ENCODE results near the gene BARD1. TPM values are rescaled to one million over a fixed set of nuclear protein-coding genes. Genes with fewer than 3 reads are reported as not detected.

Gene BARD1
- total RNA-seq, result 10 to 100 TPM; 44.6 to 71.6 TPM

DNA sequence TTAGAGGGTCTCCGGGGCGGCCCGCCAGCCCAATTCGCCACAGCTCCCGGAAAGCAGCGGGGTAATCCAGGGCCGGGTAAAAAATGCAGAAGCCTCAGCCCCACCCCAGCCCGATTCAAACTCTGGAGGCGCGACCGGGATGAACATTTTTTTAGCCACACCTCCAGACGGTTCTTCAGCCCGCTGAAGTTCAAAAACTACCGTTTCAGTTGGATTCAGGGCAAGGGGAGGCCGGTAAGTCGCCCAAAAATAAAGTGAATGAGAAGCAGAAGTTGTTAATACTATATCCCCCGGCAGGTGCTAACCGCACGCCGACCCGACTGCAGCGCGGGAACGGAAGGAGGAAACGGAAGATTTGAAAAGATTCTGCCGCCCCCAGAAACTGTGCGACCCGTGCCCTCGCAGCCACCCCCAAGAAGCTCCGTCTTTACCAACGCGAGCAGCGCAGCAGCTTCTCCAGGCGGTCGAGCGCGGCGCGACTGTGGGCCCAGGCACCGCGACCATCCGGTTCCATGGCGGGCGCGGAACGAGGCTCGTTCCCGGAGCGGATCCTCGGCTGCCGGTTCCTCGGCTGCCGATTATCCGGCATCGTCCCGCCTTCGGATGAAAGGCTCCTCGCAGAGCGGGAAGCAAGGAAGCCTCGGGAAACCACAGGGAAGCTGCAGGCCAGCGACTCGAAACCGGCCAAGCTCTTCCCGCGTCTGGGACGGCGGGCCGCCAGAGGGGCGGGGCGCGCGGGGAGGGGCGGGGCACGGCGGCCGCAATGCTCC is at the start of gene BARD1:
Gene BARD1, minus strand, starts transcription at position 703 of the 770 bp plus-strand sequence. Its CDS starts 114 bp downstream, at position 589.
- DNase-seq (peak; percentile 76), ATAC-seq (peak; percentile 35)
- H3K27ac Mint-ChIP-seq, result peak within 1 kb of the TSS; percentile 99
- H3K27me3 Mint-ChIP-seq, result no peaks in the 10 kb centered on the region
- H3K4me3 Mint-ChIP-seq, result peak within 1 kb of the TSS; percentile 95
- H3K36me3 Mint-ChIP-seq, result peaks cover 27% of the 10 kb centered on the region
- CTCF ChIA-PET, result interaction anchor here (0.6 kb wide), 1 partner anchor 17 kb away, joined by 3 read pairs; no protein-coding TSS in a partner anchor
- no peaks in the 10 kb centered on the region for H3K9me3 Mint-ChIP-seq (ENCODE audit: low read depth)
- peaks cover 37% of the 10 kb centered on the region for H3K4me1 Mint-ChIP-seq

DNA sequence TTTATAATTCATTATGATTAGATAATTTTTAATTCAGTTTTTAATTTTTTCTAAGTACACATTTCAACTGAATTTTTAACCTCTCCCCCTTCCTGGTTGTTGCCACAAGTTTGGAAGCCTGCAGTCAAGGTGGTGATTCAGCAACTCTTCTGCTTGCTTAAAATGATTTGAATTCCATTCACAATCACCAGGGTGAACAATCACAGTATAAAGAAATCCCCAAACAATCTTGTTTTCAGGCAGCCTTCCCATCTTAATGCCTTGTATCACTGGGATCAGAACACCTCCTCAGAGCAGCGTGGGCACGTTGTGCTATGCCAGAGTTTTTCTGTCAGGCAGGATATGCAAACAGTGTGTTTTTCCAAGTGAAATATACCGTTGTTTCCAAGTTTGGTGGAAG is 46.7 kb upstream of the BARD1 start:
- DNase-seq (no peak), ATAC-seq (no peak)
- H3K27me3 Mint-ChIP-seq, result peaks cover 2% of the 10 kb centered on the region
- no peaks in the 10 kb centered on the region for H3K4me1 Mint-ChIP-seq
- CTCF ChIA-PET, result no interaction called here
- no peaks in the 10 kb centered on the region for H3K36me3 Mint-ChIP-seq
- peaks cover 2% of the 10 kb centered on the region for H3K9me3 Mint-ChIP-seq (ENCODE audit: low read depth)
- no peak overlapping the region for H3K27ac Mint-ChIP-seq
- H3K4me3 Mint-ChIP-seq, result no peak overlapping the region

DNA sequence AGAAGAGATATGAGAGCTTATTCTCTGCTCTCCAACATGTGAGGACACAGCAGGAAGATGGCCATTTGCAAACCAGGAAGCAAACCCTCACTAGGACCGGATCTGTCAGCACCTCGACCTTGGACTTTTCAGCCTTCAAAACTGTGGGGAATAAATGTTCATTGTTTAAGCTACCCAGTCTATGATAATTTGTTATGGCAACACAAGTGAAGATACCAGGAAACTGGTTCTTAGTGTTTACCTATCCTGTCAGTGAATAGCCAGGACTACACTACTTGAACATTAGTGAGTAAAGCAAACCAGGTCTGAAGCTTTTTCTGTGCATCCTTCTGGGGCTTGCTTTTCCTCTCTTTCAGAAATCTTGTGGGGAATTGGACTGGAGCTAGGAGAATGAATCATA is 44.4 kb upstream of the BARD1 start:
- no peaks in the 10 kb centered on the region for H3K36me3 Mint-ChIP-seq
- ATAC-seq, result no peak
- no peak overlapping the region for H3K4me3 Mint-ChIP-seq
- no peak overlapping the region for H3K27ac Mint-ChIP-seq
- H3K4me1 Mint-ChIP-seq, result no peaks in the 10 kb centered on the region
- CTCF ChIA-PET, result no interaction called here
- H3K9me3 Mint-ChIP-seq (ENCODE audit: low read depth), result no peaks in the 10 kb centered on the region
- peaks cover 2% of the 10 kb centered on the region for H3K27me3 Mint-ChIP-seq
- no peak for DNase-seq

DNA sequence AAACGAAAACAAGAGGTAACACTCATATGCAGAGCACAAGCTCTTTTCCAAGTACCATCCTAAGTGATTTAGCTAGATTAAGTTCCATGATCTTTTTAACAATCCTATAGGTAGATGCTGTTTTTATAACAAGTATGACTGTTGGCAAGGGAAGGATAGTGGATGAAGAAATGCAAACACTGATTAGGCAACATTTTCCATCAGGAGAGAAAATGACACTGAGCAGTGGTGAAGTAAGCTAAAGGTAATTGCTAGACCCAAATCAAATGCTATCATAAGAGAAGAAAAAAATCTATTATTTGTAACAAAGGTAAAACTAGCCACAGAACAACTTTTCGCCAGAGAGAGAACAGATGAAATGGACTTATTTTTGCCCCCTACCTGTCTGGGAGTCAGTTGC is 34.3 kb upstream of the BARD1 start:
- Mint-ChIP-seq H3K27ac (no peak overlapping the region), H3K4me3 (no peak overlapping the region), H3K36me3 (no peaks in the 10 kb centered on the region), H3K27me3 (no peaks in the 10 kb centered on the region), H3K9me3 (ENCODE audit: low read depth) (no peaks in the 10 kb centered on the region), H3K4me1 (no peaks in the 10 kb centered on the region)
- CTCF ChIA-PET, result no interaction called here
- DNase-seq (no peak), ATAC-seq (no peak)

DNA sequence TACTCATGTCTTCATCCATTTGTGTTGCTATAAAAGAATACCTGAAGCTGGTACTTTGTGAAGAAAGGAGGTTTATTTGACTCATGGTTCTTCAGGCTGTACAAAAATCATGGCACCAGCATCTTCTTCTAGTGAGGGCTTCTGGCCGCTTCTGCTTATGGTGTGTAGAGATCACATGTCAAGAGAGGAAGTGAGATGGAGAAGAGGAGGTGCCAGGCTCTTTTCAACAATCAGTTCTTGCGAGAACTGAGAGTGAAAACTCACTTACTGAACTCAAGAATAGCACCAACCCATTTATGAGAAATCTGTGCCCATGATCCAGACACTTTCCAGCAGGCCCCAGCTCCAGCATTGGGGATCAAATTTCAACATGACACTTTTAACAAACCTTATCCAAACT is 30.0 kb upstream of the BARD1 start:
- ATAC-seq (no peak), DNase-seq (no peak)
- CTCF ChIA-PET, result no interaction called here
- Mint-ChIP-seq H3K36me3 (no peaks in the 10 kb centered on the region), H3K4me1 (no peaks in the 10 kb centered on the region), H3K27me3 (no peaks in the 10 kb centered on the region), H3K9me3 (ENCODE audit: low read depth) (no peaks in the 10 kb centered on the region), H3K4me3 (no peak overlapping the region), H3K27ac (no peak overlapping the region)

DNA sequence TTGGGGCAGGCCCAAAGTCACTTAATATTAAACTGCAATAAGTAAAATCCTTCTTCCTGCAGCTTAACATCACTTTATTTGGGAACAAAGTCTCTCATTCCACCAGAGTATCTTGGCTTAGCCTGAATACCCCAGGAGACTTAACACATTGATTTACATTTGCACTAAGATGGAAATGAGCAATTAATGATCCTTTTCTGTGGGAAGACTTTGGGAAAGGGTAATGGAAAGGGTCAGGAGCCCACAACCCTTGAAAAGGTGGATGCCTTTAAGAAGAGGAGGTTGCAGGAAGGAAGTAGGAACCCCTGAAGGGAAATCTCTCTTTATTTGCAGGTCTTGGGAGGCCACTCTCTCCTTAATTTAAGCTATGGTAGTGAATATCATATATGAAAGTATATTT is 28.0 kb upstream of the BARD1 start:
- H3K4me1 Mint-ChIP-seq, result no peaks in the 10 kb centered on the region
- no peaks in the 10 kb centered on the region for H3K27me3 Mint-ChIP-seq
- DNase-seq, result no peak
- ATAC-seq, result no peak
- no peak overlapping the region for H3K27ac Mint-ChIP-seq
- H3K9me3 Mint-ChIP-seq (ENCODE audit: low read depth), result no peaks in the 10 kb centered on the region
- no peaks in the 10 kb centered on the region for H3K36me3 Mint-ChIP-seq
- H3K4me3 Mint-ChIP-seq, result no peak overlapping the region
- CTCF ChIA-PET, result no interaction called here

DNA sequence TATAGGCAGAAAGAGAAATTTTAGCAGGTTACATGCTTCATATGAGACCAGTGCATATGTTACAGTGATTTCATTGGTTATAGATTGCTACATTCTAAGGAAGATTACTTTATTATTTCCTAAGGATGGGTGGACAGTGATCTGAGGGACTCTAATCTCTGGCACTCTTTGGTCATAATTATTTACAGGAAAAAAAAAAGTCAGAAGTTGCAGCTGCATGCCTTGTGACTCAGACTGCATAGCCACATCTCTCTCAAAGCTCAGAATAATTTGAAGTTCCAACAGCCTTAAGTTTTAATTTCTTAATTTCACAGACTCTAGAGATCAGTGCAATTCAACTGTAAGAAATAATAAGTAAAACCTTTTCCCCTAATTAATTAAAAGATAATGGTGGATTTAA is 27.1 kb upstream of the BARD1 start:
- CTCF ChIA-PET, result no interaction called here
- Mint-ChIP-seq H3K27me3 (no peaks in the 10 kb centered on the region), H3K4me3 (no peak overlapping the region), H3K36me3 (no peaks in the 10 kb centered on the region), H3K27ac (no peak overlapping the region), H3K4me1 (no peaks in the 10 kb centered on the region), H3K9me3 (ENCODE audit: low read depth) (no peaks in the 10 kb centered on the region)
- ATAC-seq (no peak), DNase-seq (no peak)

DNA sequence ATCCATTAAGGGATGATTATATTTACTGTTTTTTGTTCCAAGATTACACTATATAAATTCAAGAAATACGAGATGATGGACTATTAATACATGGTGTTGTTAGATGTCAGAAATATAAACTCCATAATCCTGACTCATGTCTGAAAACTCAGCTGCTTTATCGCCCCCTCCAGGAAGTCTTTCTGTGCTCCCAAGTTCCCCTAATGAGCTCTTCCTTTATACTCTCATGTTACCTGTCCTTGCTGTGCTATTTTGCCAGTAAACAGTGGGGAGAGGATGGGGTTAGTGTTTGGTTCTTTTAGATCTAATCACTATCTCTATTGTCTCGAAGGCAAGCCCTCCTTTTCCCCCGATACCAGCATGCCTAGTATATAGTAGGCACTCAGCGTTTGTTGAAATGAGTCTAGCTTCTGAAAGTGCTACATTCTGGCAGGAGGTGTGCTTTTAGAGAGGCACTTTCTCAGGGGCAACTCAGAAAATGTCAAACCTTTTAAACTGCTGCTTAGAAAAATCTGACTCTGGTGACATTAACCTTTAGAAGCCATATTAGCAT is 21.4 kb upstream of the BARD1 start:
- Mint-ChIP-seq H3K27me3 (peaks cover 11% of the 10 kb centered on the region), H3K4me1 (no peaks in the 10 kb centered on the region), H3K4me3 (no peak overlapping the region), H3K9me3 (ENCODE audit: low read depth) (no peaks in the 10 kb centered on the region), H3K36me3 (no peaks in the 10 kb centered on the region), H3K27ac (no peak overlapping the region)
- DNase-seq (no peak), ATAC-seq (no peak)
- CTCF ChIA-PET, result interaction anchor here (0.8 kb wide), 1 partner anchor 227 kb away, joined by 3 read pairs; no protein-coding TSS in a partner anchor

DNA sequence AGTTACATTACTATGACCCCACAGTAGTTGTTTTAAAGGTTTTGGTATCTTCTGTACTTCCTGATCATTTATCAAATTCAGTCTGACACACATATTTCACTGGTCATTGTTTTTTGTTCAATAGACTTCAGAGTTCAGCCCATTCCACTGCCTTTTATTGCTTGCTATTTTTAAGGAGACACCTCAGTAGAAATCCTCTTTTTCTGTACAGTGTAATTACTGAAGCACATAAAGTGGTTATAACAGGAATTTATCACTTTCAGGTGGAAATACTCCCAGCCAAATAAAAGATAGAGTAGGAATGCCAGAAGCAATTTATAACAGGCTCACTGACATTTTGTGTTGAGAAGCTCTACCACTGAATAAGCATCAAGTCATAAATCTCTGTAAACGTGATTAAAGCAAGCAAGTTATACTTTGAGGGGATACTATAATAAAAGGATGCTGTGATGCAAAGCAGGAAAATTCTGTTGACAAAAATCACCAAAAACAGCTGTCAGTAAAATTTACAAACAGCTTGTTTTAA is 6.6 kb upstream of the BARD1 start:
- Mint-ChIP-seq H3K4me1 (peaks cover under 1% of the 10 kb centered on the region), H3K36me3 (no peaks in the 10 kb centered on the region), H3K4me3 (no peak overlapping the region), H3K9me3 (ENCODE audit: low read depth) (no peaks in the 10 kb centered on the region), H3K27ac (no peak overlapping the region), H3K27me3 (peaks cover 20% of the 10 kb centered on the region)
- ATAC-seq (no peak), DNase-seq (no peak)
- CTCF ChIA-PET, result interaction anchor here (0.7 kb wide), 1 partner anchor 11 kb away, joined by 3 read pairs; no protein-coding TSS in a partner anchor

DNA sequence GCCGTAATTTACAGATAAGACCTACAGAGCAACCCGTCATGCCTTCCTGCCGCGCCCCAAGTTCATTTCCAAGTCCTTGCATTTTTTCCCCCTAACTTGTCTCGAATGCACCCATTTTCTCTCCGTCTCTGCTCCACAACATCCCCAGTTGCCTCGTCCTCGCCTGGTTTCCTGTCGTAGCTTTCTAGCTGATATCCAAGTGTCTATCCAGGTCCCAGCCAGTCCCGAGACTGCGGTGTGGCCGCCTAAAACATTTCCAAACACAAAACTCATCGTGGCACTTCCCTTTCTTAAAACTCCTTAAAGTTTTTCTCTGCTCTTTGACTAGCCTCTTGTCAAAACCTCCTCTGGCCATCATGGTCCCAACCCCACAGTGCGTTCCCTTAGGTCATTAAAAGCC is 1.2 kb upstream of the BARD1 start:
- H3K9me3 Mint-ChIP-seq (ENCODE audit: low read depth), result no peaks in the 10 kb centered on the region
- peak overlapping the region; percentile 24 for H3K27ac Mint-ChIP-seq
- peak overlapping the region; percentile 95 for H3K4me3 Mint-ChIP-seq
- no peak for ATAC-seq
- DNase-seq, result no peak
- H3K27me3 Mint-ChIP-seq, result peaks cover 3% of the 10 kb centered on the region
- H3K4me1 Mint-ChIP-seq, result peaks cover 26% of the 10 kb centered on the region
- peaks cover 16% of the 10 kb centered on the region for H3K36me3 Mint-ChIP-seq
- CTCF ChIA-PET, result interaction anchor here (1.1 kb wide), 1 partner anchor 501 kb away, joined by 3 read pairs; the partner anchor contains the start of gene ATIC

DNA sequence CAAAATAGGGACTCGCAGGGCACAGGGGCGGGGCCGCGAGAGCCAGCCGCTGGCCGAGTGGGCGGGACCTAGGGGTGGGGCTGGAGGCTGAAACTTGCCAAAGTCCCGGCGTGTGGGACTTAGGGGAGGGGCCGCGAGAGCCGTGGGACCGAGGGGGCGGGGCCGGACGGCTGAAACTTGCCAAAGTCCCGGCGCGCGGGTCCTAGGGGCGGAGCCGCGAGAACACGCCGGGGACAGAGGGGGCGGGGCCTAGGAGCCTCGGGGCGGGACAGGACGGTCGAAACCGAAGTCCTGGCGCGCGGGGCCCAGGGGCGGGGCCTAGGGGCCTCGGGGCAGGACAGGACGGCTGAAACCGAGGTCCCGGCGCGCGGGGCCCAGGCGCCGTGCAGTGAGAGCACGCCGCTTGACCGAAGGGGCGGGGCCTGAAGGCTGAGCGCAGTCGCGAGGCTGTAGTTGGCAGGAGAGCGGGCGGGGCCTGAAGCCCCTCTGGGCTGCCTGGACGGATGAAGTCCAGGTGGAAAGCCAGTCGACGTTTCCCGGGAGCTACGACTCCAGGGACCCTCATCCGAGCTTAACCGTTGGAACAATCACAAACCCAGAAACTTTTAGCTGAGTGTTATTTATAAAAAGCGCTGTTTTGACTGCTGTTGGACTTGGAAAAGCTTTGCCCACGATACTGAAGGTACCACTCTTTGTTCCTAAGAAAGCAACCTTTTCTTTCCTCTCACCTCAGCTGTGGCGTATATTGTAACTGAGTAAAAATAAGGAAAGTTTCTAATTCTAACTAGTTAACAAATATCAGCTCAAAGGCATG is 475 bp upstream of the BARD1 start:
- Mint-ChIP-seq H3K36me3 (peaks cover 21% of the 10 kb centered on the region), H3K9me3 (ENCODE audit: low read depth) (no peaks in the 10 kb centered on the region), H3K27me3 (peaks cover 3% of the 10 kb centered on the region), H3K4me1 (peaks cover 32% of the 10 kb centered on the region), H3K27ac (peak overlapping the region; percentile 99), H3K4me3 (peak overlapping the region; percentile 95)
- CTCF ChIA-PET, result interaction anchor here (1.1 kb wide), 1 partner anchor 502 kb away, joined by 3 read pairs; the partner anchor contains the start of gene ATIC
- peak; percentile 100 for DNase-seq
- peak; percentile 89 for ATAC-seq

DNA sequence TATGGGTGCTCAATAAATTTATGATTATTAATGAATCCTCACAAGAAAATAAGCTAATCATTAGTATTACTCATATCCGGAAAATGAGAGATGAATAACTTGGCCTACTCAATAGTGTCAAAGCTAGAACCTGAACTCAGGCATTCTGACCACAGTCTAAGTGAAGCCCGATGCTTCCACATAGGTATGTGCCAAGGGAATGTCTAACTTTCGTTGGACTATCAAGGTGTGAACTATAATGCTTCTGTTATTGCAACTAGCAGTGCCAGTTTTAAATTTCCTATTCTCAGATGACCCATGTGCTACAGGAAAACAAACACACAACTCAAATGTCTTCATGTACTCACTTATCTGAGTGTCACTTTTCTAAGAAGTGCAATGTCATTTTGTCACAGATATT is 1.8 kb downstream of the BARD1 start:
- Mint-ChIP-seq H3K4me3 (peak overlapping the region; percentile 95), H3K27ac (peak overlapping the region; percentile 99), H3K4me1 (peaks cover 47% of the 10 kb centered on the region), H3K36me3 (peaks cover 32% of the 10 kb centered on the region), H3K9me3 (ENCODE audit: low read depth) (no peaks in the 10 kb centered on the region), H3K27me3 (no peaks in the 10 kb centered on the region)
- no peak for DNase-seq
- ATAC-seq, result no peak
- CTCF ChIA-PET, result no interaction called here

DNA sequence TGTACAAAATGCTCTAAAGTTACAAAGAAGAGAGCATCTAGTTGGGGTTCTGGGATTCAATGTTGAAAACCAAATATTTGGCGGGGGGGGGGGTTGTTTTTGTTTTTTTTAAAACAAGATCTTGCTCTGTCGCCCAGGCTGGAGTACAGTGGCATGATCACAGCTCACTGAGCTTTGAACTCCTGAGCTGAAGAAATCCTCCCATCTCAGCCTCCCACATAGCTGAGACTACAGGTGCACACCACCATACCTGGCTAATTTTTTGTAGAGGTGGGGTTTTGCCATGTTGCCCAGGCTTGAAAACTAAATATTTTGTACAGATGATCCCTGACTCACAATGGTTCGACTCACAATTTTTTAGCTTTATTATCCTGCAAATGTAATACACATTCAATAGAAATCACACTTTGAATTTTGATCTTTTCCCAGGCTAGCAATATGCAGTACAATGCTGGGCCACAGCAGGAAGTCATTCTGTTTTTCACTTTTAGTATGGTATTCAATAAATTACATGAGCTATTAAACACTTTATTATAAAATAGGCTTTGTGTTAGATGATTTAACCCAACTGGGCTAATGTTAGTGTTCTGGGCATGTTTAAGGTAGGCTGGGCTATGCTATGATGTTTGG is 7.6 kb downstream of the BARD1 start:
- H3K4me1 Mint-ChIP-seq, result peaks cover 72% of the 10 kb centered on the region
- DNase-seq, result no peak
- H3K36me3 Mint-ChIP-seq, result peaks cover 48% of the 10 kb centered on the region
- H3K27me3 Mint-ChIP-seq, result no peaks in the 10 kb centered on the region
- no peaks in the 10 kb centered on the region for H3K9me3 Mint-ChIP-seq (ENCODE audit: low read depth)
- CTCF ChIA-PET, result no interaction called here
- no peak for ATAC-seq
- H3K27ac Mint-ChIP-seq, result no peak overlapping the region
- H3K4me3 Mint-ChIP-seq, result no peak overlapping the region
